ENCODE data around the gene RFTN1. TPM values are rescaled to one million over a fixed set of nuclear protein-coding genes. Genes with fewer than 3 reads are reported as not detected.

RFTN1 gene
- total and polyA plus RNA-seq, 2 of the 8 experiments (the other 6 are each of a cell fraction or from before 2014, with no cell fraction given), result 4.6 to 6.7 TPM

DNA sequence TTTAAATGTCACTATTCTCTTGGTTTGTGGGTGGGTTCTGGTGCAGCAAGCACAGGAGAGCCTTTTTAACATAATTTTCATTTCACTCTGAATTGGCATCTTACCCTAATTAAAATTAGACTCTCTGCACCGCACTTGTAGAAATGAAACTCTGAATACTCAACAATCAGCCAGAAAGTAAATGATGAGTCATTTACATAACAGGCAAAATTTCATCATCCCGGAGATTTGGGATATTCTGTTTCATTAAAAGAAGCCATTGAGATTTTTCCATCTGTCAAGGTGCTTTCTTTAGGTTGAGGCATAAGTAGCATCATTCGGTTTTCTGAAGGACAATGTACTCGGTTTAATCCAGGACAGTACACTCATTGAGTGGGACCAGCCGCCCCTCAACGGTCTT, 111.0 kb downstream of the RFTN1 start (continued):
- no peak for TF ChIP-seq KDM1A (IDR thresholded peaks at IDR 0.05; ENCODE audit: borderline replicate concordance, low read length)
- TF ChIP-seq, protein P1, sequence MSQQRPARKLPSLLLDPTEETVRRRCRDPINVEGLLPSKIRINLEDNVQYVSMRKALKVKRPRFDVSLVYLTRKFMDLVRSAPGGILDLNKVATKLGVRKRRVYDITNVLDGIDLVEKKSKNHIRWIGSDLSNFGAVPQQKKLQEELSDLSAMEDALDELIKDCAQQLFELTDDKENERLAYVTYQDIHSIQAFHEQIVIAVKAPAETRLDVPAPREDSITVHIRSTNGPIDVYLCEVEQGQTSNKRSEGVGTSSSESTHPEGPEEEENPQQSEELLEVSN (IDR thresholded peaks at IDR 0.05), result no peak

Measured in H1 (cell line).